ENCODE results near the gene MDH1B. TPM values are rescaled to one million over a fixed set of nuclear protein-coding genes. Genes with fewer than 3 reads are reported as not detected.

The MDH1B gene
- total and polyA plus RNA-seq, 2 donors (not counting 1 experiment from before 2014, with no cell fraction given) = 0.34 TPM; not detected in 1

GRCh38 chr2:206798000-206798399 lies 32.9 kb upstream of the MDH1B start:
- POLR2A ChIA-PET = no interaction called here
- Histone ChIP-seq H3K36me3 (replicated peaks in 1 of 2; ENCODE audit: control extremely low read depth in 1 of 2, control insufficient read depth in 1 of 2, extremely low read depth in 1 of 2, insufficient read depth in 2 of 2, low read length in 1 of 2) (peaks cover 0 to 10% of the 10 kb centered on the region in 2 experiments), H4K20me1 (ENCODE audit: control insufficient read depth, insufficient read depth, low read length, poor library complexity, severe bottlenecking) (no peaks in the 10 kb centered on the region), H3K4me2 (replicated peaks; ENCODE audit: low read depth, low read length, poor library complexity, severe bottlenecking) (no peak overlapping the region), H3K4me3 (ENCODE audit: control extremely low read depth in 1 of 5, extremely low read depth in 1 of 5, insufficient read depth in 1 of 5, low read depth in 2 of 5, low read length in 4 of 5) (no peak overlapping the region), H3K79me2 (ENCODE audit: control insufficient read depth, insufficient read depth, low read length) (no peaks in the 10 kb centered on the region), H2AFZ (ENCODE audit: insufficient read depth, low read depth, low read length, poor library complexity, severe bottlenecking) (no peak overlapping the region), H3K27ac (ENCODE audit: low read length in 2 of 2) (no peak overlapping the region), H3K9ac (ENCODE audit: low read length) (no peak overlapping the region), H3K4me1 (ENCODE audit: control insufficient read depth in 2 of 2, insufficient read depth in 2 of 2, low read length in 2 of 2) (peaks cover 0 to 5% of the 10 kb centered on the region in 2 donors), H3K9me3 (ENCODE audit: control extremely low read depth in 1 of 3, control insufficient read depth in 2 of 3, insufficient read depth in 1 of 3, low read length in 2 of 3) (no peaks in the 10 kb centered on the region), H3K27me3 (replicated peaks in 1 of 4; ENCODE audit: control extremely low read depth in 1 of 4, control insufficient read depth in 3 of 4, insufficient read depth in 4 of 4, low read length in 3 of 4) (no peaks in the 10 kb centered on the region)
- Mint-ChIP-seq H3K4me1 (peaks cover 11% of the 10 kb centered on the region), H3K4me3 (no peak overlapping the region), H3K9me3 (ENCODE audit: insufficient read depth) (no peaks in the 10 kb centered on the region), H3K27me3 (no peaks in the 10 kb centered on the region), H3K27ac (no peak overlapping the region)
- TF ChIP-seq CTCF (IDR thresholded peaks at IDR 0.05) = no peak
- no peak for TF ChIP-seq EZH2 (IDR thresholded peaks at IDR 0.05; ENCODE audit: borderline replicate concordance, insufficient read depth, low read depth, low read length, poor library complexity, severe bottlenecking)
- WGBS (ENCODE audit: insufficient coverage) = no CpG with 5 or more reads among the region's 5 CpGs
- CTCF ChIA-PET = interaction anchor here (0.7 to 3.4 kb wide), 3 partner anchors 16 to 679 kb away, joined by 3 to 22 read pairs (median 4); partner anchors contain the start of gene FASTKD2
- DNase-seq = no peak
- ATAC-seq (ENCODE audit: low read depth) = no peak
- intact Hi-C loops (cut with micrococcal nuclease) = no loop called here

- H3K79me2 ChIP-seq (ENCODE audit: control insufficient read depth, insufficient read depth, low read length) = no peaks in the 10 kb centered on the region
- ChIA-PET CTCF (interaction anchor here (0.7 to 1.5 kb wide), 3 partner anchors 9 to 32 kb away, joined by 3 to 4 read pairs (median 3); partner anchors contain the start of gene FASTKD2), POLR2A (no interaction called here)
- no peak overlapping the region for H2AFZ ChIP-seq (ENCODE audit: insufficient read depth, low read depth, low read length, poor library complexity, severe bottlenecking)
- peaks cover 0 to 15% of the 10 kb centered on the region in 2 experiments for H3K36me3 ChIP-seq (replicated peaks in 1 of 2; ENCODE audit: control extremely low read depth in 1 of 2, control insufficient read depth in 1 of 2, extremely low read depth in 1 of 2, insufficient read depth in 2 of 2, low read length in 1 of 2)
- Mint-ChIP-seq H3K27me3 (no peaks in the 10 kb centered on the region), H3K9me3 (ENCODE audit: insufficient read depth) (no peaks in the 10 kb centered on the region), H3K4me3 (no peak overlapping the region), H3K27ac (no peak overlapping the region), H3K4me1 (peaks cover 11% of the 10 kb centered on the region)
- no peaks in the 10 kb centered on the region for H4K20me1 ChIP-seq (ENCODE audit: control insufficient read depth, insufficient read depth, low read length, poor library complexity, severe bottlenecking)
- no peak overlapping the region for H3K27ac ChIP-seq (ENCODE audit: low read length in 2 of 2)
- WGBS (ENCODE audit: insufficient coverage) = 97% methylated on average over 4 of the region's 4 CpGs
- no peak overlapping the region for H3K4me3 ChIP-seq (ENCODE audit: control extremely low read depth in 1 of 5, extremely low read depth in 1 of 5, insufficient read depth in 1 of 5, low read depth in 2 of 5, low read length in 4 of 5)
- no peak overlapping the region for H3K9ac ChIP-seq (ENCODE audit: low read length)
- no peaks in the 10 kb centered on the region for H3K27me3 ChIP-seq (replicated peaks in 1 of 4; ENCODE audit: control extremely low read depth in 1 of 4, control insufficient read depth in 3 of 4, insufficient read depth in 4 of 4, low read length in 3 of 4)
- no peak overlapping the region for H3K4me2 ChIP-seq (replicated peaks; ENCODE audit: low read depth, low read length, poor library complexity, severe bottlenecking)
- DNase-seq (no peak), ATAC-seq (ENCODE audit: low read depth) (no peak)
- no peak for TF ChIP-seq CTCF (IDR thresholded peaks at IDR 0.05)
- no peak for TF ChIP-seq EZH2 (IDR thresholded peaks at IDR 0.05; ENCODE audit: borderline replicate concordance, insufficient read depth, low read depth, low read length, poor library complexity, severe bottlenecking)
- intact Hi-C loops (cut with micrococcal nuclease) = no loop called here
- H3K9me3 ChIP-seq (ENCODE audit: control extremely low read depth in 1 of 3, control insufficient read depth in 2 of 3, insufficient read depth in 1 of 3, low read length in 2 of 3) = no peaks in the 10 kb centered on the region
- H3K4me1 ChIP-seq (ENCODE audit: control insufficient read depth in 2 of 2, insufficient read depth in 2 of 2, low read length in 2 of 2) = peaks cover 0 to 5% of the 10 kb centered on the region in 2 donors
Measured at GRCh38 chr2:206797376-206797775, 32.2 kb upstream of the MDH1B start.
